Activated CD8-positive, alpha-beta memory T cell treated with anti-CD3 and anti-CD28 coated beads for 4 hours (primary cell): Measurements from ENCODE around the gene TMEM63A.
"Not testable (repeated sequence)": the region's sequence is repeated elsewhere in the genome, so short reads cannot be mapped to it uniquely, and the experiment has no call there.

Source experiments
- DNase-seq, 2 donors: peaks; one replicate each; pipeline ENCODE4 v3.0.0-alpha.2; 2020; ENCODE audit warnings: low read depth in 2 of 2

The TMEM63A gene

GRCh38 chr1:225845571-225846259, 36.5 kb downstream of the TMEM63A start:
- DNase-seq: no peak

GRCh38 chr1:225845097-225845496, 37.1 kb downstream of the TMEM63A start:
- DNase-seq: no peak

GRCh38 chr1:225844236-225845061, 37.7 kb downstream of the TMEM63A start:
- DNase-seq: no peak

- DNase-seq: no peak
Measured at GRCh38 chr1:225843426-225843795, 38.8 kb downstream of the TMEM63A start.

GRCh38 chr1:225842788-225843425, 39.3 kb downstream of the TMEM63A start:
- DNase-seq: no peak

GRCh38 chr1:225842074-225842473, 40.1 kb downstream of the TMEM63A start:
- DNase-seq: no peak

- no peak for DNase-seq
Measured at GRCh38 chr1:225840713-225841112, 41.5 kb downstream of the TMEM63A start.

- no peak for DNase-seq
Measured at GRCh38 chr1:225840223-225840610, 42.0 kb downstream of the TMEM63A start.

- no peak for DNase-seq
Measured at GRCh38 chr1:225838793-225839192, 43.4 kb downstream of the TMEM63A start.

GRCh38 chr1:225836296-225836695, 45.9 kb downstream of the TMEM63A start:
- DNase-seq: not testable (repeated sequence)

GRCh38 chr1:225835856-225836255, 46.3 kb downstream of the TMEM63A start:
- no peak for DNase-seq

- no peak for DNase-seq
Measured at GRCh38 chr1:225834417-225835329, 47.5 kb downstream of the TMEM63A start.

- DNase-seq: no peak
Measured at GRCh38 chr1:225830841-225831240, 51.3 kb downstream of the TMEM63A start.

GRCh38 chr1:225828706-225829345, 53.4 kb downstream of the TMEM63A start:
- no peak for DNase-seq

GRCh38 chr1:225827076-225827475, 55.1 kb downstream of the TMEM63A start:
- no peak for DNase-seq

GRCh38 chr1:225825607-225826007, 56.6 kb downstream of the TMEM63A start:
- DNase-seq: no peak

- no peak for DNase-seq
Measured at GRCh38 chr1:225825078-225825477, 57.1 kb downstream of the TMEM63A start.

GRCh38 chr1:225824533-225824941, 57.6 kb downstream of the TMEM63A start:
- no peak for DNase-seq

GRCh38 chr1:225823811-225824261, 58.3 kb downstream of the TMEM63A start:
- no peak for DNase-seq

GRCh38 chr1:225822655-225823403, 59.4 kb downstream of the TMEM63A start:
- DNase-seq: no peak
